DND-41 (cell line): ENCODE results near the gene YIPF5.

ENCODE experiments used
- ATAC-seq: fragments of 200-7000 bp; cut with Tn5 transposase; 3 replicates; pipeline ENCODE4 v1.9.1; 2021; ENCODE audit warnings: low read depth; ENCODE audit not compliant: insufficient read depth
- DNase-seq: peaks from one replicate; pipeline ENCODE4 v3.0.0-alpha.2; 2020
- H2AFZ ChIP-seq: 2 replicates; pipeline ENCODE4 v1.6.0; 2012; ENCODE audit warnings: low read depth, low read length
- H3K27ac ChIP-seq: 2 replicates; pipeline ENCODE4 v1.5.1; 2012; ENCODE audit warnings: low read length, inconsistent platforms
- H3K27me3 ChIP-seq: fragments of 200-600 bp; sonication (generic); 2 replicates; pipeline ENCODE4 v1.6.0; 2012; ENCODE audit warnings: low read length, mild to moderate bottlenecking, inconsistent platforms; ENCODE audit not compliant: insufficient read depth, poor library complexity
- H3K36me3 ChIP-seq: 2 replicates; pipeline ENCODE4 v1.5.1; 2012; ENCODE audit warnings: low read length, inconsistent platforms; ENCODE audit not compliant: insufficient read depth
- H3K4me1 ChIP-seq: 2 replicates; pipeline ENCODE4 v1.5.1; 2012; ENCODE audit warnings: mild to moderate bottlenecking, low read length; ENCODE audit not compliant: insufficient read depth
- H3K4me2 ChIP-seq: 2 replicates; pipeline ENCODE4 v1.6.0; 2012; ENCODE audit warnings: mild to moderate bottlenecking, moderate library complexity, low read length, inconsistent platforms; ENCODE audit not compliant: insufficient read depth
- H3K4me3 ChIP-seq, 2 experiments: fragments of 200-600 bp in 1 of 2; shearing (Covaris generic) in 1 of 2; 2 replicates each; pipeline ENCODE4 v1.5.1; 2012 to 2016; ENCODE audit warnings: inconsistent platforms in 2 of 2, low read length in 2 of 2, mild to moderate bottlenecking in 2 of 2, low read depth in 1 of 2, moderate library complexity in 1 of 2
- H3K79me2 ChIP-seq: 2 replicates; pipeline ENCODE4 v1.6.0; 2012; ENCODE audit warnings: low read length, inconsistent platforms; ENCODE audit not compliant: insufficient read depth
- H3K9ac ChIP-seq: 2 replicates; pipeline ENCODE4 v1.6.0; 2012; ENCODE audit warnings: low read depth, mild to moderate bottlenecking, inconsistent platforms, low read length, moderate library complexity
- H3K9me3 ChIP-seq: 2 replicates; pipeline ENCODE4 v1.5.1; 2012; ENCODE audit warnings: low read length, moderate library complexity, mild to moderate bottlenecking, inconsistent platforms; ENCODE audit not compliant: insufficient read depth, severe bottlenecking
- H4K20me1 ChIP-seq: 2 replicates; pipeline ENCODE4 v1.6.0; 2012; ENCODE audit warnings: low read length; ENCODE audit not compliant: insufficient read depth
- EZH2 ChIP-seq: IDR thresholded peaks from 3 replicates; pipeline ENCODE4 v1.6.1; 2012; ENCODE audit warnings: borderline replicate concordance, low read depth, mild to moderate bottlenecking, moderate library complexity, low read length, inconsistent platforms; ENCODE audit not compliant: severe bottlenecking
- TF ChIP-seq, protein P1 (sequence below): IDR thresholded peaks from 2 replicates; pipeline ENCODE4 v1.5.1; 2012; ENCODE audit warnings: borderline replicate concordance, low read length, moderate library complexity, mild to moderate bottlenecking; ENCODE audit not compliant: poor library complexity, severe bottlenecking; ENCODE audit errors: extremely low read depth

Gene YIPF5

GRCh38 chr5:144142139-144142823 lies 28.2 kb downstream of the YIPF5 start:
- Histone ChIP-seq H3K4me3 (no peak overlapping the region), H3K9ac (no peak overlapping the region), H3K27me3 (peaks cover 12% of the 10 kb centered on the region), H3K9me3 (no peaks in the 10 kb centered on the region), H3K36me3 (no peaks in the 10 kb centered on the region), H3K4me2 (no peak overlapping the region), H3K4me1 (no peaks in the 10 kb centered on the region), H2AFZ (no peak overlapping the region), H4K20me1 (no peaks in the 10 kb centered on the region), H3K27ac (no peak overlapping the region), H3K79me2 (no peaks in the 10 kb centered on the region)
- DNase-seq, result no peak
- no peak for TF ChIP-seq EZH2
- TF ChIP-seq, protein P1, sequence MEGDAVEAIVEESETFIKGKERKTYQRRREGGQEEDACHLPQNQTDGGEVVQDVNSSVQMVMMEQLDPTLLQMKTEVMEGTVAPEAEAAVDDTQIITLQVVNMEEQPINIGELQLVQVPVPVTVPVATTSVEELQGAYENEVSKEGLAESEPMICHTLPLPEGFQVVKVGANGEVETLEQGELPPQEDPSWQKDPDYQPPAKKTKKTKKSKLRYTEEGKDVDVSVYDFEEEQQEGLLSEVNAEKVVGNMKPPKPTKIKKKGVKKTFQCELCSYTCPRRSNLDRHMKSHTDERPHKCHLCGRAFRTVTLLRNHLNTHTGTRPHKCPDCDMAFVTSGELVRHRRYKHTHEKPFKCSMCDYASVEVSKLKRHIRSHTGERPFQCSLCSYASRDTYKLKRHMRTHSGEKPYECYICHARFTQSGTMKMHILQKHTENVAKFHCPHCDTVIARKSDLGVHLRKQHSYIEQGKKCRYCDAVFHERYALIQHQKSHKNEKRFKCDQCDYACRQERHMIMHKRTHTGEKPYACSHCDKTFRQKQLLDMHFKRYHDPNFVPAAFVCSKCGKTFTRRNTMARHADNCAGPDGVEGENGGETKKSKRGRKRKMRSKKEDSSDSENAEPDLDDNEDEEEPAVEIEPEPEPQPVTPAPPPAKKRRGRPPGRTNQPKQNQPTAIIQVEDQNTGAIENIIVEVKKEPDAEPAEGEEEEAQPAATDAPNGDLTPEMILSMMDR, result peak; percentile 73
- ATAC-seq, result peak; percentile 90

- no peak for DNase-seq
- TF ChIP-seq, protein P1, result no peak
- no peak for TF ChIP-seq EZH2
- Histone ChIP-seq H3K79me2 (no peaks in the 10 kb centered on the region), H3K4me1 (no peaks in the 10 kb centered on the region), H3K9ac (no peak overlapping the region), H3K4me3 (no peak overlapping the region), H3K36me3 (no peaks in the 10 kb centered on the region), H2AFZ (no peak overlapping the region), H3K27ac (no peak overlapping the region), H3K27me3 (peaks cover 12% of the 10 kb centered on the region), H3K9me3 (no peaks in the 10 kb centered on the region), H4K20me1 (no peaks in the 10 kb centered on the region), H3K4me2 (no peak overlapping the region)
- ATAC-seq, result no peak
Observed at GRCh38 chr5:144141585-144141984, 28.9 kb downstream of the YIPF5 start.

- Histone ChIP-seq H3K4me2 (no peak overlapping the region), H3K27ac (no peak overlapping the region), H3K27me3 (peaks cover 12% of the 10 kb centered on the region), H3K4me3 (no peak overlapping the region), H3K4me1 (no peaks in the 10 kb centered on the region), H2AFZ (no peak overlapping the region), H3K79me2 (no peaks in the 10 kb centered on the region), H4K20me1 (no peaks in the 10 kb centered on the region), H3K36me3 (no peaks in the 10 kb centered on the region), H3K9ac (no peak overlapping the region), H3K9me3 (no peaks in the 10 kb centered on the region)
- DNase-seq (no peak), ATAC-seq (no peak)
- TF ChIP-seq EZH2, result no peak
- TF ChIP-seq, protein P1, result no peak
Observed at GRCh38 chr5:144139586-144139985, 30.9 kb downstream of the YIPF5 start.
